K562 (cell line): ENCODE measurements around the gene RGS6. TPM values are rescaled to one million over a fixed set of nuclear protein-coding genes. Genes with fewer than 3 reads are reported as not detected.

Experiments used
- ATAC-seq: fragments of 200-7000 bp; cut with Tn5 transposase; 3 replicates; pipeline ENCODE4 v1.9.1; 2020; ENCODE audit warnings: moderate library complexity
- BruUV-seq: library from RNA; stranded (reverse); fragments of 400-500 nt; replicated peaks from 2 replicates; lab custom pipeline; 2021; lab: Mats Ljungman, UMichigan
- CTCF ChIA-PET: fragments of 300-600 bp; formaldehyde crosslinking; extraction: SDS; loops from one replicate; lab custom pipeline; 2021; ENCODE audit warnings: low intra/inter-chr PET ratio; lab: Yijun Ruan, JAX
- POLR2A ChIA-PET: fragments of 300-600, 350-650 bp; sonication (Branson Sonifier 250); formaldehyde crosslinking; extraction: SDS; loops from one replicate; lab custom pipeline; 2021; ENCODE audit warnings: antibody characterized with exemption, inconsistent platforms; lab: Yijun Ruan, JAX
- DNase-seq, 4 experiments: peaks; one replicate each; pipeline versions ENCODE4 v3.0.0 to v3.0.0-alpha.2; 2011 to 2018; ENCODE audit warnings: low spot score in 3 of 4, mixed read lengths in 3 of 4; ENCODE audit errors: extremely low read depth in 1 of 4
- FAIRE-seq: peaks from 2 replicates; lab custom pipeline; 2011; peaks lifted over from hg19 to GRCh38; lab: Jason Lieb, UNC
- H2AFZ ChIP-seq: 2 replicates; pipeline ENCODE4 v1.6.0; 2011; ENCODE audit warnings: low read depth, low read length, control low read depth, inconsistent platforms
- H3K27ac ChIP-seq: fragments of 200-600 bp; 3 replicates; pipeline ENCODE4 v1.8.0; 2011; ENCODE audit warnings: low read depth, mild to moderate bottlenecking, control low read depth, inconsistent platforms, low read length, moderate library complexity, mixed read lengths; ENCODE audit errors: extremely low read depth
- H3K27me3 ChIP-seq, 2 experiments: fragments of 300-600 bp in 1 of 2; 2 replicates in 1 of 2; 3 replicates in 1 of 2; pipeline versions ENCODE4 v1.6.0 to v1.8.0; 2011; ENCODE audit warnings: inconsistent platforms in 2 of 2, low read length in 2 of 2, mild to moderate bottlenecking in 1 of 2, mixed read lengths in 1 of 2, moderate library complexity in 1 of 2; ENCODE audit not compliant: control insufficient read depth in 2 of 2, insufficient read depth in 2 of 2
- H3K36me3 ChIP-seq: fragments of 300-600 bp; 3 replicates; pipeline ENCODE4 v1.8.0; 2011; ENCODE audit warnings: mild to moderate bottlenecking, low read length, inconsistent platforms; ENCODE audit not compliant: control insufficient read depth, insufficient read depth
- H3K4me1 ChIP-seq, 2 experiments: fragments of 200-600 bp in 1 of 2; replicated peaks in 1 of 2; 2 replicates in 1 of 2; 3 replicates in 1 of 2; pipeline versions ENCODE4 v1.5.1 to v1.8.0; 2011; ENCODE audit warnings: inconsistent platforms in 2 of 2, low read length in 2 of 2, mild to moderate bottlenecking in 1 of 2, mixed read lengths in 1 of 2, moderate library complexity in 1 of 2; ENCODE audit not compliant: control insufficient read depth in 2 of 2, insufficient read depth in 2 of 2
- H3K4me2 ChIP-seq: 2 replicates; pipeline ENCODE4 v1.6.1; 2011; ENCODE audit warnings: low read length, control low read depth, inconsistent platforms, mixed read lengths; ENCODE audit not compliant: insufficient read depth
- H3K4me3 ChIP-seq: fragments of 200-600 bp; sonication (generic), shearing (Covaris generic); 2 replicates; pipeline ENCODE4 v1.5.1; 2016; ENCODE audit warnings: control low read depth, inconsistent platforms
- H3K79me2 ChIP-seq: fragments of 200-600 bp; 3 replicates; pipeline ENCODE4 v1.8.0; 2011; ENCODE audit warnings: low read length, inconsistent platforms; ENCODE audit not compliant: control insufficient read depth, insufficient read depth
- H3K9ac ChIP-seq, 2 experiments: 2 replicates each; pipeline versions ENCODE4 v1.6.0 to v1.6.1; 2011; ENCODE audit warnings: low read depth in 2 of 2, low read length in 2 of 2, control low read depth in 1 of 2, inconsistent platforms in 1 of 2, mild to moderate bottlenecking in 1 of 2, mixed read lengths in 1 of 2; ENCODE audit not compliant: insufficient read depth in 1 of 2
- H3K9me1 ChIP-seq: one replicate; pipeline ENCODE4 v1.6.0; 2011; ENCODE audit warnings: inconsistent platforms, mild to moderate bottlenecking, low read length, moderate library complexity; ENCODE audit not compliant: control insufficient read depth, insufficient read depth
- H3K9me3 ChIP-seq: replicated peaks from 2 replicates; pipeline ENCODE4 v1.5.1; 2011; ENCODE audit warnings: low read depth, low read length, inconsistent platforms; ENCODE audit not compliant: control insufficient read depth, insufficient read depth
- H4K20me1 ChIP-seq: replicated peaks from 2 replicates; pipeline ENCODE4 v1.6.1; 2011; ENCODE audit warnings: low read length, inconsistent platforms, mixed read lengths; ENCODE audit not compliant: control insufficient read depth, insufficient read depth
- HMG20B ChIP-seq: fragments of 250-450 bp; sonication (Bioruptor Pico); IDR thresholded peaks from 2 replicates; pipeline ENCODE4 v1.5.0; 2021; ENCODE audit warnings: mild to moderate bottlenecking
- LEF1 ChIP-seq: fragments of 450-650 bp; IDR thresholded peaks from 2 replicates; pipeline ENCODE4 v1.6.1; 2016; ENCODE audit warnings: mild to moderate bottlenecking
- MCM3 ChIP-seq: fragments of 450-650 bp; IDR thresholded peaks from 2 replicates; pipeline ENCODE4 v1.6.1; 2016
- MIER1 ChIP-seq: fragments of 450-650 bp; IDR thresholded peaks from 2 replicates; pipeline ENCODE4 v1.6.1; 2016; ENCODE audit warnings: antibody characterized with exemption, mild to moderate bottlenecking, low read depth
- NCOA4 ChIP-seq: fragments of 450-650 bp; IDR thresholded peaks from 2 replicates; pipeline ENCODE4 v1.6.1; 2018; ENCODE audit warnings: mild to moderate bottlenecking; ENCODE audit not compliant: partially characterized antibody
- NFE2 ChIP-seq: IDR thresholded peaks from 2 replicates; pipeline ENCODE4 v1.6.1; 2014; ENCODE audit warnings: antibody characterized with exemption, low read depth
- PPARD ChIP-seq: fragments of 250-450 bp; sonication (Bioruptor Pico); IDR thresholded peaks from 2 replicates; pipeline ENCODE4 v1.8.0; 2022; ENCODE audit warnings: inconsistent platforms, mild to moderate bottlenecking, moderate library complexity
- SMAD3 ChIP-seq: fragments of 450-650 bp; formaldehyde crosslinking; conservative IDR thresholded peaks from 2 replicates; pipeline ENCODE4 v1.4.0; 2020; ENCODE audit warnings: mild to moderate bottlenecking
- STAT5B ChIP-seq: fragments of 250-450 bp; sonication (Bioruptor Pico); IDR thresholded peaks from 2 replicates; pipeline ENCODE4 v1.8.0; 2021; ENCODE audit warnings: mild to moderate bottlenecking, inconsistent platforms
- TARDBP ChIP-seq: fragments of 450-650 bp; IDR thresholded peaks from 2 replicates; pipeline ENCODE4 v1.6.1; 2016
- ZNF253 ChIP-seq: fragments of 250-450 bp; sonication (Bioruptor Pico); conservative IDR thresholded peaks from 2 replicates; pipeline ENCODE4 v1.6.1; 2021; ENCODE audit warnings: mild to moderate bottlenecking
- WGBS: fragments of 100-300 bp; shearing (Covaris generic); methylation state at CpG from one replicate; pipeline ENCODE4 v1.1.6; 2016; ENCODE audit warnings: low coverage, mixed read lengths; ENCODE audit not compliant: insufficient coverage; ENCODE audit errors: missing lambda C conversion rate; 5-methylcytosine and 5-hydroxymethylcytosine counted together
- in situ Hi-C: fragments of 300-500 bp; cut with MboI; formaldehyde crosslinking; loops from 4 replicates; pipeline ENCODE4 v1.15.0; 2018; ENCODE audit warnings: inconsistent platforms, mixed read lengths
- intact Hi-C: fragments of 100-400 bp; cut with micrococcal nuclease; formaldehyde crosslinking; loops from 2 replicates; pipeline ENCODE4 v1.14.2; 2022
- polyA plus RNA-seq, 8 experiments: library from polyadenylated mRNA; depleted of rRNA in 4 of 8; stranded (reverse) in 5 of 8; unstranded in 3 of 8; fragments of >200 nt; fragmentation: Nextera tagmentation in 2 of 8; fragmentation: Illumina TruSeq in 1 of 8; extraction: Ambion mirVana in 2 of 8; extraction: Trizol in 1 of 8; gene quantifications; 2 replicates each; pipeline versions ENCODE4 v1.2.1 to v1.2.3, GENCODE V29; 2011 to 2014; ENCODE audit warnings: inconsistent platforms in 1 of 8, missing spikeins in 1 of 8
- total RNA-seq, 7 experiments: library from RNA; depleted of rRNA in 6 of 7; stranded (reverse); fragments of >200 nt in 6 of 7; fragmentation: Illumina TruSeq in 2 of 7; extraction: Trizol in 2 of 7; gene quantifications; 2 replicates each; pipeline versions ENCODE4 v1.2.1 to v1.2.3, GENCODE V29; 2011 to 2021; ENCODE audit warnings: low replicate concordance in 1 of 7
- TF ChIP-seq, protein P1 (sequence below): sonication (generic); IDR thresholded peaks from 2 replicates; pipeline ENCODE4 v1.6.1; 2016

Gene RGS6
- total and polyA plus RNA-seq, 9 of the 15 experiments (the other 6 are each of a cell fraction or from before 2014, with no cell fraction given) = not detected

DNA sequence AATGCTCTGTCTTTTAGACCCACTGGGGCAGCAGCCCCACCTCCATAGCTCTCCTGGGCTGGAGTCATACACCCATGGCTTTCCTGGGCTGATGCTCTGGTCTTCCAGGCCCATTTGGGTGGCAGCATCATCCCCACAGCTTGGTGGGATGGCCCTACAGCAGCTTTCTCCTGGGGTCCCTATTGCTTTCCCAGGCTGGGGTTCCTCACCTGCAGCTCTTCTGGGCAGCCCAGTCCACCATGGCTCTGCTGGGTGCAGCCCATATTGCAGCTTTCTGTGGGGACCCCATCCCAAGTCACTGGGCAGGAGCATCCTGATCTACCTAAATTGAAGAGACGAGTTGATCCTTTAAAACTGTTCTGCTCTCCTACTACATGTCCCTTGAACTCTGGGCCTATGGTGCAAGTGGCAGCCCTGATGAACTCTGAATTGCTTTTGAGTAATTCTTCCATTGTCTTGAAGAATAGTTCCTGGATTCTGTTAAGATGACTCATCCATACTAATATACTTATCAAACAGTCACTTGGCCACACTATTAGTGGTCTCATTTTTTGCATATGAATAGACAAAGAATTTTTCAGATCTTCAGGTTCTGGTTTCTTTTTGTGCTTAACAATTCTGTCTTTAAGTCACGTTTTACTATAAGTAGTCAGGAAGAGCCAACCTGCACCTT lies 571.6 kb downstream of the RGS6 start:
- Histone ChIP-seq H3K4me1 (no peaks in the 10 kb centered on the region), H3K9me3 (no peaks in the 10 kb centered on the region), H3K9me1 (no peaks in the 10 kb centered on the region), H4K20me1 (no peaks in the 10 kb centered on the region), H3K27me3 (no peaks in the 10 kb centered on the region), H3K4me2 (no peak overlapping the region), H3K9ac (no peak overlapping the region), H3K79me2 (no peaks in the 10 kb centered on the region), H3K27ac (no peak overlapping the region), H2AFZ (no peak overlapping the region), H3K4me3 (no peak overlapping the region), H3K36me3 (no peaks in the 10 kb centered on the region)
- CTCF ChIA-PET = no interaction called here
- TF ChIP-seq TARDBP (no peak), MCM3 (no peak), LEF1 (no peak), MIER1 (no peak), SMAD3 (no peak), HMG20B (no peak), ZNF253 (CRISPR knock-in tag) (no peak), STAT5B (CRISPR knock-in tag) (no peak), NFE2 (no peak), PPARD (CRISPR knock-in tag) (no peak), NCOA4 (no peak)
- TF ChIP-seq, protein P1, sequence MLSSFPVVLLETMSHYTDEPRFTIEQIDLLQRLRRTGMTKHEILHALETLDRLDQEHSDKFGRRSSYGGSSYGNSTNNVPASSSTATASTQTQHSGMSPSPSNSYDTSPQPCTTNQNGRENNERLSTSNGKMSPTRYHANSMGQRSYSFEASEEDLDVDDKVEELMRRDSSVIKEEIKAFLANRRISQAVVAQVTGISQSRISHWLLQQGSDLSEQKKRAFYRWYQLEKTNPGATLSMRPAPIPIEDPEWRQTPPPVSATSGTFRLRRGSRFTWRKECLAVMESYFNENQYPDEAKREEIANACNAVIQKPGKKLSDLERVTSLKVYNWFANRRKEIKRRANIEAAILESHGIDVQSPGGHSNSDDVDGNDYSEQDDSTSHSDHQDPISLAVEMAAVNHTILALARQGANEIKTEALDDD = no peak
- in situ Hi-C loops (loop anchor here (25.0 kb wide), 1 partner anchor 958 kb away; the partner anchor contains the start of gene NUMB), intact Hi-C loops (no loop called here)
- BruUV-seq = no TSS peak
- no peak for DNase-seq
- no peak for ATAC-seq
- FAIRE-seq = no peak
- 5% methylated on average over 2 of the region's 2 CpGs for WGBS
- POLR2A ChIA-PET = no interaction called here
